ENCODE measurements around the gene DNM1. TPM values are rescaled to one million over a fixed set of nuclear protein-coding genes. Genes with fewer than 3 reads are reported as not detected.

DNM1 gene
- total RNA-seq: 1.4 and 5.2 TPM in 2 replicates

DNA sequence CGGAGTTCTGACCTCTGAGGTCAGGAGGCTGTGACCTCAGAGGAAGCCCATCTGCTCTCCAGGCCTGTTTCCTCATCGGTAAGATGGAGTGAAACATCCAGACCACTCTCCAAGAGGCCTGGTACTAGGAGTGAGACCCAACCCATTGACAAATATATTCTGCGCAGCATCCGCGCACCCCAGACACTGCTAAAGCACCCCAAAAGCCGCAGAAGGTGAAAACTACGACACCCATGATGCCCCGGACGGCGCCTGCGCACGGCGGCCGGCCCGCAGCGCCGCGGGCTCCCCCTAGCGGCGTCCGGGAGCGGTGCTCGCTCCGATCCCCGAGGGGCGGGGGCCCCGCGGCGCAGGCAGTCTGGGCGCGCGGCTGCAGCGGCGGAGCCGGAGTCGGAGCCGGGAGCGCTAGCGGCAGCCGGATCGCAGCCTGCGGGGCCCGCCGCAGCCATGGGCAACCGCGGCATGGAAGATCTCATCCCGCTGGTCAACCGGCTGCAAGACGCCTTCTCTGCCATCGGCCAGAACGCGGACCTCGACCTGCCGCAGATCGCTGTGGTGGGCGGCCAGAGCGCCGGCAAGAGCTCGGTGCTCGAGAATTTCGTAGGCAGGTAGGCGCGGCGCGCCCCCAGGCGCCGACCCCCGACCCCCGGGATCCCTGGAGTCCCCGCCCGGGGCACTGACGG lies at the start of gene DNM1:
DNM1 (plus strand) TSS at position 356 of the 683 bp plus-strand sequence; CDS start at position 448, 92 bp downstream.

GRCh38 chr9:128159784-128160602 lies 43.2 kb upstream of the DNM1 start, which contains the start of gene BBLN:
Gene BBLN, plus strand, starts transcription at chr9:128160265. Its CDS starts 143 bp downstream, at chr9:128160408.

GRCh38 chr9:128191406-128192046 lies 11.7 kb upstream of the DNM1 start, which contains the start of gene CIZ1:
Gene CIZ1, minus strand, starts transcription at chr9:128191572. Its CDS starts 715 bp downstream, at chr9:128190857.

DNA sequence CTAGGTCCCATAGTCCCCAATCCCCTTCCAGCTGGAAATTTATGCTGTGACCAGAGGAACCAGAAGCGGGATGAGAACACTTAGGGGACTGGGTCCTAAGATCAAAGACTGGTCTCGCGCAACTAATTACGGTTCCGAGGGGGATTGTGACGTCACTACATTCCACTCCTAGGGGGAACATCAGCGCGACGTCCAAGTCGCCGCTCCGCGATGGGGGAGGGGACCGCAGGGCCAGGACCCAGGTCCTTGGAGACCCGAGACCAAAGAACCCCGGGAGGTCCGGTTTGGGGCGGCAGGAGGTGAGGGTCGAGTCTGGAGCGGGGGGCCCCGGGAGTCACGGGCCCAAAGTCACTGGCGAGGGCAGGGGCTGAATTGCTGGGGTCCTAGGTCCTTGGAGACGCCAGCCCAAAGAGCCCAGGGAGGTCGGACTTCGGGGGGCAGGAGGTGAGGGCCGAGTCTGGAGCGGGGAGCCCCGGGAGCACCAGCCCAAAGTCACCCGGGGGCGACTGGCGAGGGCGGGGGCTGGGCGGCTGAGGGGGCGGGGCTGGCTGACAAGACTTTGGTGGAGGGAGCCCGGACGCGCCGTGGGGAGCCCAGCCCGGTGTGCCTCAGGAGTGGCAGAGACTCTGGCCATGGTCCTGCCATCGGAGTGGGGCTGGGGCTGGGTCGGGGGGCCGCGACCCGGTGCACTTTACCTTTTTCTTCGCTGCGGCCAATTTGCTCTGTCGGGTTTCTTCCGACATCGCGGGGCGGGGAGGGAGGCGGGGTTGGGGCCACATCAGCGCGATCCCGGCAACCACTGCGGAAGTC lies 72.2 kb downstream of the DNM1 start, which contains the start of gene GOLGA2:
GOLGA2 (minus strand) TSS at position 810 of the 810 bp plus-strand sequence; CDS start at position 779, 31 bp downstream.

DNA sequence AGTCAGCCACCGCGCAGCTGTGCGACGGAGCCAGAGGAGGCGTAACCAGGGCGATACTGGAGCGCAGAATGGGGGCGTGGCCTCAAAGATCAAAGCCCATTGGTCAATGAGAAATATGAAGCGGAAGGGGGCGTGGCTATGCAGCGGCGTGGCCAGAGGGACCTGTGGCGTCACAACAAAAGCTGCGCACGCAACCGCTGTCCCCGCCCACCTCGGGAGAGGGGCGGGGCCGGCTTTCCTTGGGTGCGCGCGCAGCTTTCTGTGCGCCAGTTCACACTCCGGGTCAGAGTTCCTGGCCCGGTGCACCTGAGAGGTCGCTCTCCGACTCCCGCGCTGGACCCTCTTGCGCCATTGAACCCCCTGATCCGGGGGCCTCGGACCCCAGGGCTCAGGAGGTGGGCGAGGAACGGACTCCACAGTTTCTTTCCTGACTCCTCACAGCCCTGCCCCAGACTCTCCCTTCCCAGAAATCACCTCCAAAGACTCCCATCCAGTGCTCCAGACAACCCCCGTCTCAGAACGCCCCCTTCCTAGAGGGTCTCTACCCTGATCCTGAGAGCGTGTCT lies 72.9 kb downstream of the DNM1 start, which contains the start of gene SWI5:
SWI5 (plus strand) TSS at position 269 of the 566 bp plus-strand sequence.

Other genes with a start within 250 kb of the DNM1 start
- gene EEIG1, start 222.4 kb upstream of the DNM1 start, total RNA-seq: 8.9 and 90.8 TPM in 2 replicates
- 9.2 and 14.4 TPM in 2 replicates for gene NAIF1, start 136.1 kb upstream of the DNM1 start, total RNA-seq
- 20.2 and 21.1 TPM in 2 replicates for gene SLC25A25, start 135.1 kb upstream of the DNM1 start, total RNA-seq
- 56.7 and 90.5 TPM in 2 replicates for gene PTGES2, start 75.7 kb upstream of the DNM1 start, total RNA-seq
- gene LCN2, start 53.9 kb upstream of the DNM1 start, total RNA-seq: not detected in 2 replicates
- 256 and 309 TPM in 2 replicates for gene BBLN, start 43.1 kb upstream of the DNM1 start, total RNA-seq
- gene CIZ1, start 11.8 kb upstream of the DNM1 start, total RNA-seq: 45.0 and 49.4 TPM in 2 replicates
- 101 and 105 TPM in 2 replicates for gene GOLGA2, start 72.6 kb downstream of the DNM1 start, total RNA-seq
- 57.1 and 57.4 TPM in 2 replicates for gene SWI5, start 72.9 kb downstream of the DNM1 start, total RNA-seq
- gene TRUB2, start 119.1 kb downstream of the DNM1 start, total RNA-seq: 14.0 and 23.9 TPM in 2 replicates
- gene COQ4, start 119.5 kb downstream of the DNM1 start, total RNA-seq: 51.6 and 57.2 TPM in 2 replicates
- 16.1 and 19.9 TPM in 2 replicates for gene SLC27A4, start 137.1 kb downstream of the DNM1 start, total RNA-seq
- gene URM1, start 168.0 kb downstream of the DNM1 start, total RNA-seq: 40.6 and 45.3 TPM in 2 replicates
- 177 and 187 TPM in 2 replicates for gene CERCAM, start 217.5 kb downstream of the DNM1 start, total RNA-seq